Stimulated activated CD4-positive, alpha-beta T cell treated with anti-CD3 and anti-CD28 coated beads, TNF-alpha, amount 100 ng/mL, for 4 hours (primary cell): ENCODE results near the gene FAM117B.
"Not testable (repeated sequence)": the region's sequence is repeated elsewhere in the genome, so short reads cannot be mapped to it uniquely, and the experiment has no call there.

ENCODE experiments used
- DNase-seq, 3 experiments: peaks; one replicate each; pipeline ENCODE4 v3.0.0-alpha.2; 2020; ENCODE audit warnings: low read depth in 3 of 3

Gene FAM117B

GRCh38 chr2:202757339-202757738 lies 122.6 kb downstream of the FAM117B start:
- no peak for DNase-seq

GRCh38 chr2:202758128-202758527 lies 123.4 kb downstream of the FAM117B start:
- DNase-seq, result no peak

GRCh38 chr2:202758604-202759003 lies 123.8 kb downstream of the FAM117B start:
- DNase-seq, result no peak

GRCh38 chr2:202760848-202761247 lies 126.1 kb downstream of the FAM117B start:
- no peak for DNase-seq

DNA sequence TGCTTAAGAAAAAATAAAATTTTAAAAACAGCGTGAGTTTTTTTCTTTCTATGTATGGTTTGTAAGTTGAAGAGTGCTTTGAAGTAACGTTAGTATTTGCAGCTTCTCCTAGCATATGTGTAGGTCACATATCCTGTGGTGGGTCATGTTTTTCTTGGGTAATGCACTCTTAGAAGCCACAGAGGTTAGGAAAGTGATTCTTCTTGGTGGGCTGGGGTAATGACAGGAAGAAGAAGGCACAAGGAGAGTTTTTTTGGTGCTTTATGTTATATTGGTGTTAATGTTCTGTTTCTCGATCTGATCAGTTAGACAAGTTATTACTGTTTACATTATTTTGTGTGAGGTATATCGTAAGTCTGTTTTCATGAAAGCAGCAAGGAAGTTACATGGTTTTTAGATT lies 127.8 kb downstream of the FAM117B start:
- no peak for DNase-seq

DNA sequence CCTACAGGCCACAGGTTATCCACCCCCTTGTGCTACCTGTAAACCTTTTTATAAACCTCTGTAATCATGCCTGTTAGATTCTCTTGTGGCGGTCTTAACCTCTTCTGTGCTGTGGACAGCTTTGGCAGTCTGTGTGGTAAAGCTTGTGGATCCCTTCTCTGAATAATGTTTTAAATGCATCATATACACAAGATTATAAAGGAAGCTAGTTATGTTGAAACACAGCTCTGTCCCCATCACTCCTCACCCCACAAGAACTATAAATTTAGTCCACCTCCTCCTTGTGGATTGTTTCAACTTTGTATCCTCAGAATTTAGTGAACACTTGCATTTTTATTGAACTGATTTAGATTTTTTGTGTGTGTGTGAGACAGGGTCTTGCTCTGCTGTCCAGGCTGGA lies 129.1 kb downstream of the FAM117B start:
- DNase-seq, result no peak

DNA sequence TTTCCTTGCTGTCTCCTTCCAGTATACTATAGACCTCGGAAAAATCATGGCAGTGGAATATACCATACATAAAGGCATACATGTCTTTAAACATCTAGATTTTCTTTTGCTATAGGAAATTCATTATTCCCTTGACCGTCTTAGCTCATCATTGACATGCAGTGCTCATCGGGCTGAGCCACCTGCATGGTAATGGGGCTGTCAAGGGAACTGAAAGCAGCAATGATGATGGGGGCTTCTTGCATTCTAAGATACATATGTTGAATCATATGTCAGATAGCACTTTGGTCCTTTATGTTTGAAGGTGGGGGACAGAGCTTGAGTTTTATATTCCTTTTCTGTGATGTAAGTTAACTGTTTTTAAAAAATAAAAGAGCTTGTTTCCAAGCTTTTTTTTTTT lies 130.2 kb downstream of the FAM117B start:
- no peak for DNase-seq

DNA sequence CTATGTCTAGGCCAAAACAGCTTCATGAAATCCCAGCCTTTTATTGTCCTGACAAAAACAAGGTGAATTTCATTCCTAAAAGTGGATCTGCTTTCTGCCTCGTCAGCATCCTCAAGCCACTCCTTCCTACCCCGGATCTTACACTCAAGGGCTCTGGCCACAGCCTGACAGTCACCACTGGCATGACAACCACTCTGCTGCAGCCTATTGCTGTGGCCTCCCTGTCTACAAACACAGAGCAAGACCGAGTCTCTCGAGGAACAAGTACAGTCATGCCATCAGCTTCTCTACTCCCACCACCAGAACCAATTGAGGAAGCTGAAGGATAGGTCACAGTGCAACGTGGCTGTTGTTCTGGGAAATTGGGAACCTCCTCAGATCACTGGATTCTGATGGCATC lies 130.7 kb downstream of the FAM117B start:
- no peak for DNase-seq

- DNase-seq, result no peak
These were observed 133.5 kb downstream of the FAM117B start for GRCh38 chr2:202768273-202768672.

DNA sequence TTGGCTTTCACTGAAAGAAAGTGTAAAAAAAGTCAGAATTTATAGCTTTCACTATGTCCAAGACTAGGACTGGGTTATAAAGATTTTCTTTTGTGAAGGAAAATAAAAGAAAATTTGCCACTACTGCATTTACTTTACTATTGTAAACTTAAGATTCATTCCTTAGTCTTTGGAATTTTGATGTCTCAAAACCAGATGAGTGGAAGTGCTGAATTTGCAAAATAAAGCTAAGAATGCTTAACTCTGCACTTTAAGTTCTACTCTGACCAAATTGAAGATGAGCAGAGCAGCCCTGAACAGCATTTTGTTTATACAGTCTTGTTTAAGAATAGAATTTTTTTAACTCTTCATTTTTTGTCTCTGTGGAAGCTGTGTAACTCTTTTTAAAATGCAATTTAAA lies 134.4 kb downstream of the FAM117B start:
- no peak for DNase-seq

GRCh38 chr2:202771336-202771735 lies 136.6 kb downstream of the FAM117B start:
- no peak for DNase-seq

DNA sequence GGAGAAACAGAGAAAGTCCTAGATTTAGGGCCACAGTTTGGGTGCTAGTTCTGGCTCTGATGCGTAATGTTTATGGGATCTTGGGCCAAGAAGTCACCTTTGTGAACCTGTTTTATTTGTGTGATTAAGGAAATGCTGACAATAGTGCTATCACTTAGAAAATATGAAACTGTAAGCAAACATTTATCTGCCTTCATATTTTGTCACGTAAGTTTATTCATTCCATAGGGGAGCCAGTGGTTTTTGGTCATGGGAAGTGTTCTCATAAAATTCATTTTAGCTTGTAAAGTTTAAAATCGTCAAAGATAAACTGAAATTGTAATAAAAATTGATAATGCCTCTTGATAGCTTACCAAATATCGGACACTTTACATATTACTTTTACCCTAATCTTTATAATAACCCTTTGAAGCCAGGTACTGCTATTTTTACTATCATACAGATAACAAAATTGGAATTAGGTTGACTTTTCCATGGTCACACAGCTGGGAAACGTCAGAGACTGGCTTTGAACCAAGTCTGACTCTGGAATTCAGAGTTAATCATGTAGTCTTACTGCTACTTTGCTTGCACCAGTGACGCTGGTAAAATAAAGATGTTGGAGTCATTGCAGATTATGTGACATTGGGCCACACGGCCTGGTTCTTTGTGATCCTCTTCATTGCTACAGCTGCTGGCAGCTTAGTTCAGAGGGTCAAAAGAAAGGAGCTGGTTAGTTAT lies 137.1 kb downstream of the FAM117B start:
- DNase-seq, result no peak

DNA sequence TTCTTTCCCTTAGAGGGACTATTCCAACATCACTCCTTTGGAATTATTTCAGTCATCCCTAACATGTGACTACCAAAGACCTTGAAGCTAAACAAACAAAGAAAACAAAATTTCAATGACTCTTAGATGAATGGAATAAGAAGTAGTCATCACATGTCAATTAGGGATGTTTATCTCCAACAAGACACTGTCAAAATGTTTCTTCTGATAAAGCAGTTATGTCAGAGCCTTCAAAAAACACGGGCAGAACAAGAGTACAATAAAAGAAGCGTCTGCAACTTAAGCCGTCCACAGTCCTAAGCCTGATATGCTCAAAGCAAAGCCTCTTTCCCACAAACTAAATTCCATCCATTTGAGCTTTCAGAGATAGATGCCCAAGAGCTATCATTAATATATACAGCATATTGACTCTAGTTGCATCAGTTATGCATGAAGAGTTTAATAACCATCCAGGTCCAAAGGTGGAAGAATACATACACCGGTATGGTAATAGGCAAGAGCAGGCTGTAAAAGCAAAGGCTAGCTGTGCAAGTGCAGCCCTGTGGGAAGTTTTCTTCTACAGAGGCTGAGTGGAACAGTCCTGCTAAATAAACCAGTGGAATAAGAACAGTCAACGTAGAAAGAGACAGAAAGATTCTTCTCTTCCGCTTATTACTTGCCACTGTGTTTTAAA lies 138.7 kb downstream of the FAM117B start:
- DNase-seq, result no peak

GRCh38 chr2:202774104-202774503 lies 139.3 kb downstream of the FAM117B start:
- DNase-seq, result no peak

- no peak for DNase-seq
These were observed 143.4 kb downstream of the FAM117B start for GRCh38 chr2:202778217-202778616.

DNA sequence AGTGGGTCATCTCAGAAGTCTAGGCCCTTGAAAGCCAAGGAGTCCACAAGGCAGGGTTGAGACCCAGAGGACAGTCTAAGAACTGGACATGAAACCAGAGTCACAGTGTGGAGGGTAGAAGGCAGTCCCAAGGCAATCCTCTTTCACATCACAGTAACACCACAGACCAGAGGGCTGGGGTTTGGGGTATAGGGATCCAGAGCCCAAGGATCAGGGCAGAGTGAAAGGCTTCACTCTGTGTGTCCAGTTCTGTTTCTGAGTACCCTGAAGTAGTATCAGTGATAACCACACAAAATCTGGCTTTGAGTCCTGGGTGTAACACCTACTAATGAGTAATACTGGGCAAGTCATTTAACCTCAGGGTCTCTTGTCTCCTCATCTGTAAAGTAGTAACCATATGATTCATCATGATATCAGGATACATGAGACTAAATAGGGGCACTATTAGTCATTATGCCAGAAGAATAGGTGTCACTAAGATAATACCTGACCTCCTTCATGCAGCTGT lies 145.8 kb downstream of the FAM117B start:
- DNase-seq, result no peak

DNA sequence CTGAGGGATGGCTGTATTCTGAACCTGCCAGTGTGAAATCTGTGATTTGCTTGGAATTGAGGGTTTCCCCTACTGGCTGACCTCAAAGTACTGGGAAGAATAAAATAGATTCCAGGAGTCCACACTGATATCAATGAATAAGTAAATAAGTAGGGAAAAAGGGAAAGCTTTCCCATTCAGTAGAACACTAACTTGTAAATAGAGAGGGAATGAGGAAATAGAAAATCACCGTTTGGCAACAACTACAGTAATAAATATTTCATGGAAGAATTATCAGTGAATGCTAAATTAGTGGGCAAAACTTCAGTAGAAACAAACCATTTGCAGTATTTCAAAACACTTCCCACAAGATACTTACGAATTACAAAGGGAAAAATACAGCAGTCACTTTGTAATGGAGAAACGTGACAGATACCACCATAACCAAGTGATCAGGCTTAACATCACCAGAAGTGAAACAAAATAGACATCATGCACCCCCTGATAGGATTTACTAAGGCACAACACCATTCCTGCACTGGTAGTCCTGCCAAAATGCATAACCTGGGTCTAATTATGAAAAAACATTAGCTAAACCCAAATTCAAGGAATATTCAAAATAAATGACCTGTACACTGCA lies 148.3 kb downstream of the FAM117B start:
- DNase-seq, result no peak

DNA sequence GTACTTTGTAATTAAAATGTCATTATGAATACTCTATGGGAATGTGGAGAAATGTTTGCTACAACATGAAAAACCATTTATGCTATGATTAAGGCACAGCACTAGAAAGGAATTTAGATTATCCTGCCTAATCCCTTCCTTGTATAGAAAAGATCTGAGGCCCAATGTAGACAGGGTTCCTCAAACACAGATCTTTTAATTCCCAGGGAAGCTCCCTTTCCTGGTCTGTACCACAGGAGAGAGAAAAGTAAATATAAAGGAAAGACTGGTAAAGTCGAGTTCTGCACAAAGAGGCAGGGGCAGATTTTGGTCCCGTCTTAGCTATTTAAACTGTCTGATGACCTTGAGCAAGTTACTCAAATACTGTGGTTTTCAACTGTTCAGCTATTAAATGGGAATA lies 152.1 kb downstream of the FAM117B start:
- DNase-seq, result no peak

DNA sequence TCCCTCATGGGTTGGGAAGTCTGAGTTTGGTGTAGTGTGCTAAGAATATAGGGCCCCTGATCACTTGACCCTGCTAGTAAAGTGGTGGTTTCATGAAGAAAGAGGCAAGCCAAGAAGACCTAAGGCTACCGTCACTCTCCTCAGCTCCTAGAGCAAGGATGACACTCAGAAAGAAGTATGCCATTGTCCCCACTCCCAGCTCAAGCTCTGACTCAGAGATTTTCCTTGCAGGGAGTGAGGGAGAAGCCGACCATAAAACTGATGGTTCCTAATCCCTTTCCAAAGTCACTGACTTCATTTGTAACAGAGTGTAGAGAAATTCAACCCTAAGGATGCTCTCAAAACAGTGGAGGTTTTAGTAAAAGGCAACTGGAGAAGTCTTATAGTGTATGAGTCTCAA lies 155.9 kb downstream of the FAM117B start:
- no peak for DNase-seq

GRCh38 chr2:202797944-202798343 lies 163.2 kb downstream of the FAM117B start:
- no peak for DNase-seq

- not testable (repeated sequence) for DNase-seq
These were observed 171.1 kb downstream of the FAM117B start for GRCh38 chr2:202805911-202806310.

DNA sequence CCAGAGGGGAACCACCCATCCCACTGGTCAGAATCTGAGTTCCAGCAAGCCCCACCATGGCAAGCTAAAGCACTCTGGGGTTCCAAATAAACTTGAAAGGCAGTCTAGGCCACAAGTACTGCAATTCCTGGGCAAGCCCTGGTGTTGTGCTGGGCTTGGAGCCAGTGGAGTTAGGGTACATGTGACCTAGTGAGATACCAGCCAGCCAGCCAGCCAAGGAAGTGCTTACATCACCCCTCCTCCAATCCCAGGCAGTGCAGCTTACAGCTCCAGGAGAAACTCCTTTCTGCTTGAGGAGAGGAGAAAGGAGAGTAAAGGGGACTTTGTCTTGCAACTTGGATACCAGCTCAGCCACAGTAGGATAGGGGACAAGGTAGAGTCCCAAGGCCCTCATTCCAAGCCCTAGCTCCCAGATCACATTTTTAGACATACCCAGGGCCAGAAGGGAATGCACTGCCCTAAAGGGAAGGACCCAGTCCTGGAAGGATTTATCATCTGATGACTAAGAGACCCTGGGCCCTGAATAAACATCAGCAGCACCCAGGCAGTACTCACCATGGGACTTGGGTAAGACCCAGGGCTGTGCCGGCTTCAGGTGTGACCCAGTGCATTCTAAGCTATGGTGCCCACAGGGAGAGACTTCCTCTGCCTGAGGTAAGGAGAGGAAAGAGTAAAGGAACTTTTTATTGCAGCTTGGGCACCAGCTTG lies 172.8 kb downstream of the FAM117B start:
- DNase-seq, result not testable (repeated sequence)
